ENCODE data around the gene P2RY8.
"Not testable (repeated sequence)": the region's sequence is repeated elsewhere in the genome, so short reads cannot be mapped to it uniquely, and the experiment has no call there.

Gene P2RY8

DNA sequence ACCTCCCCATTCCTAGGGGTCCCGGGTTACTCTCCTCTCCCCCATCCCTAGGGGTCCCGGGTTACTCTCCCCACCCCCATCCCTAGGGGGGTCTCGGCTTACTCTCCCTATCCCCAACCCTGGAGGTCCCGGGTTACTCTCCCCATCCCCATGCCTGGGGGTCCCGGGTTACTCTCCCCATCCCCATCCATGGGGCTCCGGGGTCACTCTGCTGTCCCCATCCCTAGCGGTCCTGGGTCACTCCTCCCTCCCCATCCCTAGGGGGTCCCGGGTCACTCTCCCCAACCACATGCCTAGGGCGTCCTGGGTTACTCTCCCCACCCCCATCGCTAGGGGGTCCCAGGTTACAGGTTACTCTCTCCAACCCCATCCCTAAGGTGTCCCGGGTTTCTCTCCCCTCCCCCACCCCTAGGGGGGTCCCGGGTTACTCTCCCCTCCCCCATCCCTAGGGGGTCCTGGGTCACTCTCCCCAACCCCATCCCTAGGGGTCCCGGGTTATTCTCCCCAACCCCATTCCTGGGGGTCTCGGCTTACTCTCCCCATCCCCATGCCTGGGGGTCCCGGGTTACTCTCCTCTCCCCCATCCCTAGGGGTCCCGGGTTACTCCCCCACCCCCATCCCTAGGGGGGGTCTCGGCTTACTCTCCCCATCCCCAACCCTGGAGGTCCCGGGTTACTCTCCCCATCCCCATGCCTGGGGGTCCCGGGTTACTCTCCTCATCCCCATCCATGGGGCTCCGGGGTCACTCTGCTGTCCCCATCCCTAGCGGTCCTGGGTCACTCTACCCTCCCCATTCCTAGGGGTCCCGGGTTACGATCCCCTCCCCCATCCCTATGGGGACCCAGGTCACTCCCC, 85.1 kb downstream of the P2RY8 start:
- peaks cover 14 to 34% (median 26%) of the 10 kb centered on the region in 11 experiments for H3K36me3 ChIP-seq
- H4K20me1 ChIP-seq = peaks cover 0 to 15% (median under 1%) of the 10 kb centered on the region in 11 experiments; a peak in 5 of 22 replicates
- peak overlapping the region; percentile 73 to 92 (median 83) for H3K4me3 ChIP-seq
- peak overlapping the region; percentile 78 to 94 (median 88) for H3K27ac ChIP-seq
- peak overlapping the region; percentile 83 to 92 (median 89) for H3K4me2 ChIP-seq
- no peaks in the 10 kb centered on the region for H3K27me3 ChIP-seq
- TF ChIP-seq Cebpa-rat (IDR thresholded peaks at IDR 0.05) = no peak
- H3K9me3 ChIP-seq (replicated peaks in 1 of 11) = peaks cover 25 to 34% (median 33%) of the 10 kb centered on the region in 11 experiments
- H3K9ac ChIP-seq = peak overlapping the region; percentile 88 to 95 (median 91)
- H3K4me1 ChIP-seq = peaks cover 19 to 44% (median 34%) of the 10 kb centered on the region in 10 experiments

DNA sequence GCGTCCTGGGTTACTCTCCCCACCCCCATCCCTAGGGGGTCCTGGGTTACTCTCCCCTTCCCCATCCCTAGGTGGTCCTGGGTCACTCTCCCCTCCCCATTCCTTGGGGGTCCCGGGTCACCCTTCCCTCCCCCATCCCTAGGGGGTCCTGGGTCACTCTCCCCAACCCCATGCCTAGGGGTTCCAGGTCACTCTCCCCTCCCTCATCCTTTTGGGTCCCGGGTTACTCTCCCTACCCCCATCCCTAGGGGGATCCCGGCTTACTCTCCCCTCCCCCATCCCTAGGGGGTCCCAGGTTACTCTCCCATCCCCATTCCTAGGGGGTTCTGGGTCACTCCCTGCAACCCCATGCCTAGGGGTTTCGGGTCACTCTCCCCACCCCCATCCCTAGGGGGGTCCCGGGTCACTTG, 85.7 kb downstream of the P2RY8 start:
- no peak for TF ChIP-seq Cebpa-rat (IDR thresholded peaks at IDR 0.05)
- peak overlapping the region in 10 of 11 experiments; percentile 79 to 94 (median 89); a peak in 18 of 22 replicates for H3K27ac ChIP-seq
- no peaks in the 10 kb centered on the region for H3K27me3 ChIP-seq
- H3K4me3 ChIP-seq = peak overlapping the region; percentile 73 to 92 (median 83)
- peak overlapping the region; percentile 83 to 92 (median 89) for H3K4me2 ChIP-seq
- peaks cover 14 to 38% (median 26%) of the 10 kb centered on the region in 11 experiments for H3K36me3 ChIP-seq
- peak overlapping the region; percentile 88 to 95 (median 91); a peak in 21 of 22 replicates for H3K9ac ChIP-seq
- peaks cover 22 to 47% (median 35%) of the 10 kb centered on the region in 10 experiments for H3K4me1 ChIP-seq
- H4K20me1 ChIP-seq = peaks cover 0 to 12% (median 0%) of the 10 kb centered on the region in 11 experiments; a peak in 4 of 22 replicates
- peaks cover 25 to 41% (median 36%) of the 10 kb centered on the region in 11 experiments for H3K9me3 ChIP-seq (replicated peaks in 1 of 11)

GRCh38 chrX:1450361-1451161, 86.4 kb downstream of the P2RY8 start:
- no peak for TF ChIP-seq Cebpa-rat (IDR thresholded peaks at IDR 0.05)
- peaks cover 32 to 47% (median 43%) of the 10 kb centered on the region in 11 experiments for H3K9me3 ChIP-seq (replicated peaks in 1 of 11)
- H3K27ac ChIP-seq = peak overlapping the region in 6 of 11 experiments; percentile 85 to 92 (median 89); a peak in 4 of 22 replicates
- peak overlapping the region in 4 of 10 experiments; percentile 78 to 92 (median 85); a peak in 5 of 20 replicates for H3K4me3 ChIP-seq
- peaks cover 22 to 42% (median 30%) of the 10 kb centered on the region in 10 experiments for H3K4me1 ChIP-seq
- peak overlapping the region; percentile 83 to 92 (median 89); a peak in 18 of 22 replicates for H3K4me2 ChIP-seq
- H4K20me1 ChIP-seq = peaks cover 0 to 12% (median 0%) of the 10 kb centered on the region in 11 experiments; a peak in 4 of 22 replicates
- peaks cover 14 to 45% (median 32%) of the 10 kb centered on the region in 11 experiments for H3K36me3 ChIP-seq
- H3K9ac ChIP-seq = no peak overlapping the region; a peak in 1 of 22 replicates
- H3K27me3 ChIP-seq = no peaks in the 10 kb centered on the region

DNA sequence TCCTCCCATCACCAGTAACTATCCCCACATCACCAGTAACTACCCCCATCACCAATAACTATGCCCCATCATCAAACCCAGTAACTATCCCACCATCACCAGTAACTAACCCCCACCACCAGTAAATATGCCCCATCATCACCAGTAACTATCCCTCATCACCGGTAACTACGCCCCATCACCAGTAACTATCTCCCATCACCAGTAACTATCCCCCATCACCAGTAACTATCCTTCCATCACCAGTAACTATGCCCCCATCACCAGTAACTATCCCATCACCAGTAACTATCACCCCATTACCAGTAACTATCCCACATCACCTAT, 87.2 kb downstream of the P2RY8 start:
- no peak overlapping the region; a peak in 1 of 22 replicates for H3K4me2 ChIP-seq
- no peak overlapping the region for H3K9ac ChIP-seq
- H3K27me3 ChIP-seq = no peaks in the 10 kb centered on the region
- H3K27ac ChIP-seq = no peak overlapping the region
- H3K9me3 ChIP-seq (replicated peaks in 1 of 11) = peaks cover 40 to 55% (median 51%) of the 10 kb centered on the region in 11 experiments
- H3K4me3 ChIP-seq = peak overlapping the region in 2 of 10 experiments; percentile 18 to 29; a peak in 2 of 20 replicates
- H4K20me1 ChIP-seq = peaks cover 0 to 12% (median 0%) of the 10 kb centered on the region in 11 experiments; a peak in 4 of 22 replicates
- peaks cover 17 to 34% (median 23%) of the 10 kb centered on the region in 10 experiments for H3K4me1 ChIP-seq
- peaks cover 19 to 53% (median 40%) of the 10 kb centered on the region in 11 experiments for H3K36me3 ChIP-seq
- no peak for TF ChIP-seq Cebpa-rat (IDR thresholded peaks at IDR 0.05)

DNA sequence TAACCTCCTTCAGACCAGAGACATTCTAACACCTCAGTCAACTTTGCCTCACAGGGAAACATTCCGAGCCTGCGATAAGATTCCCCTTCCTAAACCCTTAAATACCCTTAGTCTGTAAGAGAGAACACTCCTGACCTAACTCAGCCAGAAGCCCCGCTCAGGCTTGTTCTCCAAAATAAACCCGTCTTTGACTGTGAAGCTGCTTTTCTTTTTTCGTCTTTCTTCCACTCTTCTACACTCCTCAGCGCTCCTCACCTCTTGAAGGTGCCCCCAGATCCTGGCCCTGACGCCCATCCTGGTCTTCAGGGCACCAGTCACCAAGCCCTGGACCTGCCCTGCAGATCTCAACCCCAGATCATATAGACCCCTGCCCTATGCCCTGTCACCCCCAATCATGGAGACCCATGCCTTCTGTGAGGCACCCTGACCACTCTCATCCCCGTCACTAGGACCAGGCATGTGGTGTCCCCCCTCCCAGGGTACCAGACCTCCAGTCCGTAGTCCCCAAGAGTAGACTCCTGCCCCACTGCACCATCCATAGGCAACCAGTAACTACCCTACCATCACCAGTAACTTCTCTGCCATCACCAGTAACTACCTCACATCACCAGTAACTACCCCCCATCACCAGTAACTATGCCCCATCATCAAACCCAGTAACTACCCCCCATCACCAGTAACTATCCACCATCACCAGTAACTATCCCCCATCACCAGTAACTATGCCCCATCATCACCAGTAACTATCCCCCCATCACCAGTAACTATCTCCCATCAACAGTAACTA, 87.8 kb downstream of the P2RY8 start:
- no peak overlapping the region for H3K9ac ChIP-seq
- H3K4me1 ChIP-seq = peaks cover 11 to 29% (median 21%) of the 10 kb centered on the region in 10 experiments
- H3K4me3 ChIP-seq = peak overlapping the region in 6 of 10 experiments; percentile 12 to 32 (median 23); a peak in 7 of 20 replicates
- no peaks in the 10 kb centered on the region for H3K27me3 ChIP-seq
- peaks cover 24 to 59% (median 46%) of the 10 kb centered on the region in 11 experiments for H3K36me3 ChIP-seq
- peaks cover 45 to 61% (median 57%) of the 10 kb centered on the region in 11 experiments for H3K9me3 ChIP-seq (replicated peaks in 1 of 11)
- no peak overlapping the region for H3K27ac ChIP-seq
- no peak overlapping the region for H3K4me2 ChIP-seq
- no peak for TF ChIP-seq Cebpa-rat (IDR thresholded peaks at IDR 0.05)
- H4K20me1 ChIP-seq = peaks cover 0 to 12% (median 0%) of the 10 kb centered on the region in 11 experiments; a peak in 4 of 22 replicates

- Histone ChIP-seq H3K4me1 (peaks cover 11 to 28% (median 21%) of the 10 kb centered on the region in 10 experiments), H3K36me3 (peaks cover 31 to 65% (median 52%) of the 10 kb centered on the region in 11 experiments), H3K9me3 (replicated peaks in 1 of 11) (peaks cover 52 to 67% (median 63%) of the 10 kb centered on the region in 11 experiments), H3K4me3 (peak overlapping the region in 4 of 10 experiments; percentile 11 to 32 (median 20); a peak in 6 of 20 replicates), H4K20me1 (peaks cover 0 to 12% (median 0%) of the 10 kb centered on the region in 11 experiments; a peak in 4 of 22 replicates)
- not testable (repeated sequence) for H3K9ac ChIP-seq, H3K27ac ChIP-seq, H3K27me3 ChIP-seq, H3K4me2 ChIP-seq
Measured at GRCh38 chrX:1448573-1449001, 88.4 kb downstream of the P2RY8 start.

GRCh38 chrX:1447969-1448572, 88.9 kb downstream of the P2RY8 start:
- Histone ChIP-seq H3K36me3 (peaks cover 33 to 68% (median 55%) of the 10 kb centered on the region in 11 experiments), H3K4me3 (peak overlapping the region in 2 of 10 experiments; percentile 13 to 28; a peak in 3 of 20 replicates), H3K9me3 (replicated peaks in 1 of 11) (peaks cover 54 to 72% (median 68%) of the 10 kb centered on the region in 11 experiments), H3K4me2 (peak overlapping the region in 5 of 11 experiments; percentile 30 to 68 (median 64); a peak in 6 of 22 replicates), H4K20me1 (peaks cover 0 to 12% (median 0%) of the 10 kb centered on the region in 11 experiments; a peak in 4 of 22 replicates), H3K27ac (peak overlapping the region in 1 of 11 experiments; percentile 51; a peak in 1 of 22 replicates), H3K4me1 (peaks cover 11 to 28% (median 21%) of the 10 kb centered on the region in 10 experiments)
- not testable (repeated sequence) for H3K27me3 ChIP-seq, H3K9ac ChIP-seq

DNA sequence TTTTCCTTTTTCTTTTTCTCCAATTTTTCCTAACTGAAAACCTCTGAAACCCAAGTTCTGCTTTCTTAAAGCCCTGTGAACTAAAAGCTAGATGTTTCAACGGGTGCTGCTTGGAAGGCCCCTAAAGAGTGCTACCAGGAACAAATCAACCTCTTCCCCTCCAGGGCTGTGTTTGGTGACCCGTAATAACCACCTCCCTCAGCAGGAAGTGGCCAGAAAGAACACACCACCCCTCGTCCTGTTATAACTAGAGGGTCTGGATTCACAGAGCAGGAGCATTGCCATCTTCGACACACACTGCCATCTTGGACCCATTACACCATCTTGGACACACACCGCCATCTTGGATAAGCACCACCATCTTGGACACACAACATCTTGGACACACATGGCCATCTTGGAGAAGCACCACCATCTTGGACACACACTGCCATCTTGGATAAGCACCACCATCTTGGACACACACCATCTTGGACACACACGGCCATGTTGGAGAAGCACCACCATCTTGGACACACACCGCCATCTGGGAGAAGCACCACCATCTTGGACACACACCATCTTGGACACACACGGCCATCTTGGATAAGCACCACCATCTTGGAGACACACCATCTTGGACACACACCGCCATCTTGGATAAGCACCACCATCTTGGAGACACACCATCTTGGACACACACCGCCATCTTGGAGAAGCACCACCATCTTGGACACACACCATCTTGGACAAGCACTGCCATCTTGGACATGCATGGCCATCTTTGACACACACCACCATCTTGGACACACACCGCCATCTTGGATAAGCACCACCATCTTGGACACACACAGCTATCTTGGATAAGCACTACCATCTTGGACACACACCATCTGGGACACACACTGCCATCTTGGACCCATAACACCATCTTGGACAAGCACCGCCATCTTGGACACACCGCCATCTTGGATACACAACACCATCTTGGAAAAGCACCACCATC, 89.7 kb downstream of the P2RY8 start:
- Histone ChIP-seq H4K20me1 (peaks cover 0 to 16% (median 0%) of the 10 kb centered on the region in 11 experiments; a peak in 6 of 22 replicates), H3K4me1 (peaks cover 11 to 28% (median 21%) of the 10 kb centered on the region in 10 experiments), H3K4me3 (peak overlapping the region in 2 of 10 experiments; percentile 13 to 15; a peak in 2 of 20 replicates), H3K36me3 (peaks cover 38 to 75% (median 63%) of the 10 kb centered on the region in 11 experiments), H3K4me2 (peak overlapping the region in 10 of 11 experiments; percentile 24 to 68 (median 42); a peak in 18 of 22 replicates), H3K9me3 (replicated peaks in 1 of 11) (peaks cover 62 to 80% (median 76%) of the 10 kb centered on the region in 11 experiments), H3K27ac (peak overlapping the region in 9 of 11 experiments; percentile 6 to 61 (median 42); a peak in 12 of 22 replicates)
- H3K27me3 ChIP-seq, H3K9ac ChIP-seq: not testable (repeated sequence)

All from BLaER1 treated with 17β-estradiol and CSF1 and Interleukin-3, amounts not matched to agents 10 nM and 100 nM (cell line).